OCI-LY3 (cell line): Measurements from ENCODE around the gene CCDC167.

Source experiments
- CTCF ChIP-seq: fragments of 200-600, 300-600 bp; sonication (generic); IDR thresholded peaks from 2 replicates; pipeline ENCODE4 v1.5.1; 2014; ENCODE audit warnings: antibody characterized with exemption, low read length, low read depth
- EZH2phosphoT487 ChIP-seq: fragments of 200-600 bp; shearing (Covaris generic); IDR thresholded peaks from 2 replicates; pipeline ENCODE4 v1.6.1; 2018; ENCODE audit warnings: antibody characterized with exemption, mixed run types, low read depth

- no peak for TF ChIP-seq CTCF
- no peak for TF ChIP-seq EZH2phosphoT487
Measured at GRCh38 chr6:37442416-37443215, 57.1 kb downstream of the CCDC167 start.
